Adrenal gland (tissue), 5 donors: ENCODE results near the gene BRSK2.

Experiments
- POLR2A ChIP-seq, 2 donors: fragments of 450-650 bp; IDR thresholded peaks; one replicate each; pipeline ENCODE4 v1.6.1; 2017; ENCODE audit warnings: antibody characterized with exemption in 2 of 2, mild to moderate bottlenecking in 2 of 2, moderate library complexity in 1 of 2
- TF ChIP-seq, protein P1 (sequence below), 6 experiments: fragments of 450-650 bp in 4 of 6; fragments of 200-600 bp in 2 of 6; sonication (generic) in 1 of 6; IDR thresholded peaks; 1 replicate in 5 of 6; 2 replicates in 1 of 6; pipeline versions ENCODE4 v1.5.1 to v1.8.0; 2016 to 2021; ENCODE audit warnings: antibody characterized with exemption in 6 of 6, mild to moderate bottlenecking in 2 of 6, moderate library complexity in 1 of 6
- donor health status: DM: no; HTN: no; CAD: no.

- TF ChIP-seq, protein P1, sequence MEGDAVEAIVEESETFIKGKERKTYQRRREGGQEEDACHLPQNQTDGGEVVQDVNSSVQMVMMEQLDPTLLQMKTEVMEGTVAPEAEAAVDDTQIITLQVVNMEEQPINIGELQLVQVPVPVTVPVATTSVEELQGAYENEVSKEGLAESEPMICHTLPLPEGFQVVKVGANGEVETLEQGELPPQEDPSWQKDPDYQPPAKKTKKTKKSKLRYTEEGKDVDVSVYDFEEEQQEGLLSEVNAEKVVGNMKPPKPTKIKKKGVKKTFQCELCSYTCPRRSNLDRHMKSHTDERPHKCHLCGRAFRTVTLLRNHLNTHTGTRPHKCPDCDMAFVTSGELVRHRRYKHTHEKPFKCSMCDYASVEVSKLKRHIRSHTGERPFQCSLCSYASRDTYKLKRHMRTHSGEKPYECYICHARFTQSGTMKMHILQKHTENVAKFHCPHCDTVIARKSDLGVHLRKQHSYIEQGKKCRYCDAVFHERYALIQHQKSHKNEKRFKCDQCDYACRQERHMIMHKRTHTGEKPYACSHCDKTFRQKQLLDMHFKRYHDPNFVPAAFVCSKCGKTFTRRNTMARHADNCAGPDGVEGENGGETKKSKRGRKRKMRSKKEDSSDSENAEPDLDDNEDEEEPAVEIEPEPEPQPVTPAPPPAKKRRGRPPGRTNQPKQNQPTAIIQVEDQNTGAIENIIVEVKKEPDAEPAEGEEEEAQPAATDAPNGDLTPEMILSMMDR (IDR thresholded peaks at IDR 0.05) = no peak
- TF ChIP-seq POLR2A (IDR thresholded peaks at IDR 0.05) = no peak
Observed at GRCh38 chr11:1387521-1387920, 2.2 kb upstream of the BRSK2 start.
